ENCODE measurements around the gene ZNF532.

The ZNF532 gene

GRCh38 chr18:58867281-58867961 is 2.7 kb downstream of the ZNF532 start:
- no peak for DNase-seq (ENCODE audit: low spot score)

- DNase-seq (ENCODE audit: low spot score) = no peak
Observed at GRCh38 chr18:58868440-58868839, 3.8 kb downstream of the ZNF532 start.

GRCh38 chr18:58870130-58870529 is 5.5 kb downstream of the ZNF532 start:
- DNase-seq (ENCODE audit: low spot score) = no peak

- DNase-seq (ENCODE audit: low spot score) = no peak
Observed at GRCh38 chr18:58870621-58871020, 5.9 kb downstream of the ZNF532 start.

GRCh38 chr18:58871514-58872420 is 7.1 kb downstream of the ZNF532 start:
- no peak for DNase-seq (ENCODE audit: low spot score)

GRCh38 chr18:58878640-58879039 is 14.0 kb downstream of the ZNF532 start:
- no peak for DNase-seq (ENCODE audit: low spot score)

GRCh38 chr18:58881477-58881876 is 16.8 kb downstream of the ZNF532 start:
- DNase-seq (ENCODE audit: low spot score) = no peak

GRCh38 chr18:58882044-58882443 is 17.4 kb downstream of the ZNF532 start:
- DNase-seq (ENCODE audit: low spot score) = no peak

- DNase-seq (ENCODE audit: low spot score) = no peak
Observed at GRCh38 chr18:58882686-58883085, 18.0 kb downstream of the ZNF532 start.

GRCh38 chr18:58884680-58885079 is 20.0 kb downstream of the ZNF532 start:
- DNase-seq (ENCODE audit: low spot score) = no peak

GRCh38 chr18:58886431-58886830 is 21.8 kb downstream of the ZNF532 start:
- no peak for DNase-seq (ENCODE audit: low spot score)

- DNase-seq (ENCODE audit: low spot score) = no peak
Observed at GRCh38 chr18:58886864-58887612, 22.4 kb downstream of the ZNF532 start.

GRCh38 chr18:58887613-58887963 is 22.9 kb downstream of the ZNF532 start:
- DNase-seq (ENCODE audit: low spot score) = no peak

GRCh38 chr18:58891776-58892175 is 27.1 kb downstream of the ZNF532 start:
- DNase-seq (ENCODE audit: low spot score) = no peak

- DNase-seq (ENCODE audit: low spot score) = no peak
Observed at GRCh38 chr18:58892488-58892887, 27.8 kb downstream of the ZNF532 start.

GRCh38 chr18:58893388-58894099 is 28.9 kb downstream of the ZNF532 start:
- no peak for DNase-seq (ENCODE audit: low spot score)

- no peak for DNase-seq (ENCODE audit: low spot score)
Observed at GRCh38 chr18:58894930-58895329, 30.3 kb downstream of the ZNF532 start.

GRCh38 chr18:58895385-58895784 is 30.7 kb downstream of the ZNF532 start:
- no peak for DNase-seq (ENCODE audit: low spot score)

GRCh38 chr18:58896268-58896667 is 31.6 kb downstream of the ZNF532 start:
- no peak for DNase-seq (ENCODE audit: low spot score)

GRCh38 chr18:58896734-58897508 is 32.2 kb downstream of the ZNF532 start:
- no peak for DNase-seq (ENCODE audit: low spot score)
